Esophagus squamous epithelium (tissue), 4 donors: ENCODE measurements around the gene PTOV1.

Source experiments
- CTCF ChIP-seq, 6 experiments: fragments of 450-650 bp in 4 of 6; fragments of 200-600 bp in 2 of 6; sonication (generic) in 2 of 6; IDR thresholded peaks; one replicate each; pipeline ENCODE4 v1.5.1; 2016 to 2019; ENCODE audit warnings: antibody characterized with exemption in 6 of 6, mild to moderate bottlenecking in 4 of 6, moderate library complexity in 4 of 6
- POLR2A ChIP-seq, 4 donors: fragments of 450-650 bp; IDR thresholded peaks; one replicate each; pipeline ENCODE4 v1.6.1; 2017; ENCODE audit warnings: antibody characterized with exemption in 4 of 4, mild to moderate bottlenecking in 4 of 4, moderate library complexity in 3 of 4

- no peak for TF ChIP-seq CTCF (IDR thresholded peaks at IDR 0.05)
- TF ChIP-seq POLR2A (IDR thresholded peaks at IDR 0.05): no peak
These were observed 49.5 kb upstream of the PTOV1 start for GRCh38 chr19:49801401-49801888.
